ENCODE data around the gene ZNF74. TPM values are rescaled to one million over a fixed set of nuclear protein-coding genes. Genes with fewer than 3 reads are reported as not detected.

Gene ZNF74
- total and polyA plus RNA-seq, 2 experiments from 2014 or later, result 15.6 to 17.9 TPM

GRCh38 chr22:20438427-20438677 is 44.4 kb downstream of the ZNF74 start:
- H3K27ac ChIP-seq, result peak overlapping the region; percentile 95

GRCh38 chr22:20438678-20439492 is 44.9 kb downstream of the ZNF74 start:
- H3K27me3 ChIP-seq, result peaks cover 21% of the 10 kb centered on the region
- no peaks in the 10 kb centered on the region for H3K9me3 ChIP-seq (ENCODE audit: low read depth)
- WGBS (ENCODE audit: low lambda C conversion rate, missing lambda C conversion rate), result 63% methylated on average over 12 of the region's 13 CpGs
- peaks cover 26% of the 10 kb centered on the region for H4K20me1 ChIP-seq (ENCODE audit: insufficient read depth, poor library complexity, severe bottlenecking)
- peak overlapping the region; percentile 74 for H3K4me3 ChIP-seq
- peaks cover 26% of the 10 kb centered on the region for H3K4me1 ChIP-seq (ENCODE audit: insufficient read depth)
- TF ChIP-seq CTCF (IDR thresholded peaks at IDR 0.05; ENCODE audit: poor library complexity), result no peak
- no peak for TF ChIP-seq EZH2 (IDR thresholded peaks at IDR 0.05; ENCODE audit: borderline replicate concordance)
- TF ChIP-seq EZH2phosphoT487 (IDR thresholded peaks at IDR 0.05; ENCODE audit: low read depth, severe bottlenecking, unreplicated experiment), result no peak
- peak overlapping the region; percentile 93 for H3K4me2 ChIP-seq
- no peak overlapping the region for H2AFZ ChIP-seq
- no peak for DNase-seq (ENCODE audit: low spot score)
- no peaks in the 10 kb centered on the region for H3K9me2 ChIP-seq (replicated peaks; ENCODE audit: insufficient read depth)
- H3K27ac ChIP-seq, result peak overlapping the region; percentile 95
- no peaks in the 10 kb centered on the region for H3K36me3 ChIP-seq (replicated peaks; ENCODE audit: insufficient read depth, low read depth)
- peaks cover 33% of the 10 kb centered on the region for H3K79me2 ChIP-seq

More at GRCh38 chr22:20438427-20438677, 44.4 kb downstream of the ZNF74 start:
- Histone ChIP-seq H3K36me3 (replicated peaks; ENCODE audit: insufficient read depth, low read depth) (no peaks in the 10 kb centered on the region), H3K9me3 (ENCODE audit: low read depth) (no peaks in the 10 kb centered on the region), H3K4me1 (ENCODE audit: insufficient read depth) (peaks cover 26% of the 10 kb centered on the region), H3K4me3 (peak overlapping the region; percentile 74), H4K20me1 (ENCODE audit: insufficient read depth, poor library complexity, severe bottlenecking) (peaks cover 27% of the 10 kb centered on the region), H3K79me2 (peaks cover 38% of the 10 kb centered on the region), H2AFZ (peak overlapping the region; percentile 85), H3K27me3 (peaks cover 21% of the 10 kb centered on the region), H3K4me2 (peak overlapping the region; percentile 93), H3K9me2 (replicated peaks; ENCODE audit: insufficient read depth) (no peaks in the 10 kb centered on the region)
- WGBS (ENCODE audit: low lambda C conversion rate, missing lambda C conversion rate), result 28% methylated on average over 5 of the region's 6 CpGs
- no peak for TF ChIP-seq CTCF (IDR thresholded peaks at IDR 0.05; ENCODE audit: poor library complexity)
- no peak for TF ChIP-seq EZH2 (IDR thresholded peaks at IDR 0.05; ENCODE audit: borderline replicate concordance)
- TF ChIP-seq EZH2phosphoT487 (IDR thresholded peaks at IDR 0.05; ENCODE audit: low read depth, severe bottlenecking, unreplicated experiment), result no peak
- no peak for DNase-seq (ENCODE audit: low spot score)

- no peak overlapping the region for H3K27ac ChIP-seq
- H3K9me2 ChIP-seq (replicated peaks; ENCODE audit: insufficient read depth), result no peaks in the 10 kb centered on the region
- peaks cover 26% of the 10 kb centered on the region for H3K79me2 ChIP-seq
- H4K20me1 ChIP-seq (ENCODE audit: insufficient read depth, poor library complexity, severe bottlenecking), result peaks cover 21% of the 10 kb centered on the region
- peaks cover 21% of the 10 kb centered on the region for H3K27me3 ChIP-seq
- WGBS (ENCODE audit: low lambda C conversion rate, missing lambda C conversion rate), result 95% methylated on average over 4 of the region's 4 CpGs
- H3K4me1 ChIP-seq (ENCODE audit: insufficient read depth), result peaks cover 26% of the 10 kb centered on the region
- DNase-seq (ENCODE audit: low spot score), result no peak
- no peaks in the 10 kb centered on the region for H3K36me3 ChIP-seq (replicated peaks; ENCODE audit: insufficient read depth, low read depth)
- no peak overlapping the region for H2AFZ ChIP-seq
- TF ChIP-seq EZH2 (IDR thresholded peaks at IDR 0.05; ENCODE audit: borderline replicate concordance), result no peak
- TF ChIP-seq EZH2phosphoT487 (IDR thresholded peaks at IDR 0.05; ENCODE audit: low read depth, severe bottlenecking, unreplicated experiment), result no peak
- no peak for TF ChIP-seq CTCF (IDR thresholded peaks at IDR 0.05; ENCODE audit: poor library complexity)
- H3K9me3 ChIP-seq (ENCODE audit: low read depth), result no peaks in the 10 kb centered on the region
- no peak overlapping the region for H3K4me3 ChIP-seq
- H3K4me2 ChIP-seq, result peak overlapping the region; percentile 93
Measured at GRCh38 chr22:20439556-20439927, 45.6 kb downstream of the ZNF74 start.
